Adrenal gland (tissue), 12 donors: ENCODE results near the gene GALNT9. TPM values are rescaled to one million over a fixed set of nuclear protein-coding genes. Genes with fewer than 3 reads are reported as not detected.

Experiments used
- DNase-seq, 7 donors: peaks; one replicate each; pipeline ENCODE4 v3.0.0-alpha.2; 2019 to 2020
- H3K27ac ChIP-seq, 5 donors: fragments of 200-600 bp; sonication (generic) in 4 of 5; 1 replicate in 3 of 5; 2 replicates in 2 of 5; pipeline versions ENCODE4 v1.5.1 to v1.8.0; 2016 to 2020; ENCODE audit warnings: mild to moderate bottlenecking in 1 of 5
- H3K27me3 ChIP-seq: fragments of 200-600 bp; 2 replicates; pipeline ENCODE4 v1.8.0; 2021
- H3K36me3 ChIP-seq, 2 donors: fragments of 200-600 bp; replicated peaks in 1 of 2; 1 replicate in 1 of 2; 2 replicates in 1 of 2; pipeline versions ENCODE4 v1.5.1 to v1.8.0; 2018 to 2022
- H3K4me1 ChIP-seq, 2 donors: fragments of 200-600 bp; replicated peaks in 1 of 2; 1 replicate in 1 of 2; 2 replicates in 1 of 2; pipeline versions ENCODE4 v1.5.1 to v1.8.0; 2018 to 2021
- H3K4me3 ChIP-seq, 4 donors: fragments of 200-600 bp; sonication (generic) in 3 of 4; one replicate each; pipeline ENCODE4 v1.5.1; 2016 to 2018
- H3K9me3 ChIP-seq, 3 donors: fragments of 200-600 bp; sonication (generic) in 1 of 3; replicated peaks in 1 of 3; 1 replicate in 2 of 3; 2 replicates in 1 of 3; pipeline versions ENCODE4 v1.5.1 to v1.8.0; 2016 to 2021
- CTCF ChIP-seq, 6 experiments: fragments of 450-650 bp in 4 of 6; fragments of 200-600 bp in 2 of 6; sonication (generic) in 1 of 6; IDR thresholded peaks; 1 replicate in 5 of 6; 2 replicates in 1 of 6; pipeline versions ENCODE4 v1.5.1 to v1.8.0; 2016 to 2021; ENCODE audit warnings: antibody characterized with exemption in 6 of 6, mild to moderate bottlenecking in 2 of 6, moderate library complexity in 1 of 6
- POLR2A ChIP-seq, 2 donors: fragments of 450-650 bp; IDR thresholded peaks; one replicate each; pipeline ENCODE4 v1.6.1; 2017; ENCODE audit warnings: antibody characterized with exemption in 2 of 2, mild to moderate bottlenecking in 2 of 2, moderate library complexity in 1 of 2
- WGBS, 4 donors: extraction: QIAGEN DNeasy Blood & Tissue Kit in 2 of 4; methylation state at CpG; one replicate each; pipeline versions ENCODE4 v1.1.5 to v1.1.7; 2013 to 2017; 5-methylcytosine and 5-hydroxymethylcytosine counted together
- intact Hi-C, 2 donors: fragments of 100-400 bp; cut with DNase I; formaldehyde crosslinking; loops; one replicate each; pipeline versions ENCODE4 v1.14.1 to v1.15.0; 2022 to 2023
- polyA plus RNA-seq, 3 donors: library from polyadenylated mRNA; stranded (reverse); fragments of 200-250 nt in 2 of 3; fragments of 350-450 nt in 1 of 3; fragmentation: Illumina TruSeq in 1 of 3; extraction: RNeasy Lipid Tissue Mini Kit (QIAGEN cat#74804) in 1 of 3; gene quantifications; one replicate each; pipeline ENCODE4 v1.2.3, GENCODE V29; 2013 to 2014
- total RNA-seq, 9 donors: library from RNA; depleted of rRNA in 4 of 9; stranded (reverse); fragments of >200 nt in 4 of 9; fragments of 120-200 nt in 1 of 9; fragmentation: NEBNext Ultra II Directional in 1 of 9; extraction: Animal tissue kit (Norgen Biotek cat#: 25700) in 1 of 9; gene quantifications; one replicate each; pipeline versions ENCODE4 v1.1.0 to v1.2.4, GENCODE V29; 2013 to 2023
- donor health status: healthy with polysubstance abuse.
- donor health status: Bipolar disorder and iron deficiency.
- donor health status: DM: yes; HTN: yes; CAD: no.
- donor health status: DM: no; HTN: no; CAD: no.
- donor health status: DM: no; HTN: no; CAD: no.
- donor health status: DM: yes; HTN: yes; CAD: no.

GALNT9 gene
- total and polyA plus RNA-seq, 12 donors: 0.44 to 7.8 (median 1.2) TPM; not detected in 1

- intact Hi-C loops: no loop called here
- WGBS, 4 donors: 89 to 94% (median 93%) methylated on average over 40 to 42 of the region's 42 CpGs
- peaks cover 6% of the 10 kb centered on the region for H3K27me3 ChIP-seq
- no peak for TF ChIP-seq POLR2A (IDR thresholded peaks at IDR 0.05)
- no peak for TF ChIP-seq CTCF (IDR thresholded peaks at IDR 0.05)
- no peaks in the 10 kb centered on the region for H3K9me3 ChIP-seq
- DNase-seq: no peak
- no peak overlapping the region for H3K27ac ChIP-seq
- H3K4me1 ChIP-seq: peaks cover 9 to 17% of the 10 kb centered on the region in 2 donors
- no peak overlapping the region for H3K4me3 ChIP-seq
- no peaks in the 10 kb centered on the region for H3K36me3 ChIP-seq
These were observed 5.2 kb downstream of the GALNT9 start for GRCh38 chr12:132324173-132324572.

- intact Hi-C loops: no loop called here
- TF ChIP-seq CTCF (IDR thresholded peaks at IDR 0.05): no peak
- TF ChIP-seq POLR2A (IDR thresholded peaks at IDR 0.05): no peak
- H3K27me3 ChIP-seq: no peaks in the 10 kb centered on the region
These were observed 6.0 kb downstream of the GALNT9 start for GRCh38 chr12:132323171-132324010.

GRCh38 chr12:132322206-132323132, 6.9 kb downstream of the GALNT9 start:
- peaks cover 0 to 8% of the 10 kb centered on the region in 2 donors for H3K4me1 ChIP-seq
- DNase-seq: no peak
- H3K27me3 ChIP-seq: no peaks in the 10 kb centered on the region
- TF ChIP-seq CTCF (IDR thresholded peaks at IDR 0.05) (no peak), POLR2A (IDR thresholded peaks at IDR 0.05) (no peak)
- no peak overlapping the region for H3K27ac ChIP-seq
- H3K36me3 ChIP-seq: no peaks in the 10 kb centered on the region
- intact Hi-C loops: no loop called here
- H3K4me3 ChIP-seq: no peak overlapping the region
- H3K9me3 ChIP-seq: no peaks in the 10 kb centered on the region
- 59 to 74% (median 66%) methylated on average over 24 to 43 of the region's 43 CpGs for WGBS, 4 donors

More at GRCh38 chr12:132323171-132324010, 6.0 kb downstream of the GALNT9 start:
- H3K9me3 ChIP-seq: no peaks in the 10 kb centered on the region
- DNase-seq: no peak
- 41 to 49% (median 45%) methylated on average over 42 to 44 of the region's 44 CpGs for WGBS, 4 donors
- no peak overlapping the region for H3K27ac ChIP-seq
- H3K36me3 ChIP-seq: no peaks in the 10 kb centered on the region
- H3K4me1 ChIP-seq: peaks cover 9 to 17% of the 10 kb centered on the region in 2 donors
- H3K4me3 ChIP-seq: no peak overlapping the region
